Right lung (tissue), 10 donors: ENCODE measurements around the gene POU4F1. TPM values are rescaled to one million over a fixed set of nuclear protein-coding genes. Genes with fewer than 3 reads are reported as not detected.
"Not testable (repeated sequence)": the region's sequence is repeated elsewhere in the genome, so short reads cannot be mapped to it uniquely, and the experiment has no call there.

ENCODE experiments used
- DNase-seq, 2 donors: peaks; one replicate each; pipeline ENCODE4 v3.0.0-alpha.2; 2013
- long read RNA-seq, 8 donors: transcript quantifications; one replicate each; lab custom pipeline, GENCODE V29; 2026
- polyA plus RNA-seq, 5 donors: library from polyadenylated mRNA; unstranded; fragments of 120-200 nt; gene quantifications; one replicate each; pipeline versions ENCODE4 v1.2.1 to v1.2.3, GENCODE V29; 2013; ENCODE audit warnings: inconsistent platforms in 1 of 5, low replicate concordance in 1 of 5; ENCODE audit not compliant: insufficient read length in 5 of 5, insufficient read depth in 1 of 5

The POU4F1 gene
- polyA plus RNA-seq, result under 1 TPM; 0.07 to 0.44 (median 0.15) TPM
- long read RNA-seq, donor 1, result 0 reads
- long read RNA-seq, donor 2, result 0 reads
- long read RNA-seq, donor 3, result 0 reads
- long read RNA-seq, donor 4, result 0 reads
- long read RNA-seq, donor 5, result 0 reads
- long read RNA-seq, donor 6, result 0 reads
- long read RNA-seq, donor 7, result 0 reads
- long read RNA-seq, donor 8, result 0 reads

GRCh38 chr13:78603240-78603957 is at the start of gene POU4F1:
Gene POU4F1, minus strand, starts transcription at chr13:78603552. Its CDS starts 226 bp downstream, at chr13:78603326.
- no peak for DNase-seq

GRCh38 chr13:78652651-78653050 is 49.3 kb upstream of the POU4F1 start:
- no peak for DNase-seq

GRCh38 chr13:78650717-78651083 is 47.3 kb upstream of the POU4F1 start:
- DNase-seq, result no peak

- DNase-seq, result no peak
Observed at GRCh38 chr13:78649997-78650716, 46.8 kb upstream of the POU4F1 start.

GRCh38 chr13:78647109-78647678 is 43.8 kb upstream of the POU4F1 start:
- not testable (repeated sequence) for DNase-seq

- no peak for DNase-seq
Observed at GRCh38 chr13:78638216-78638615, 34.9 kb upstream of the POU4F1 start.

- DNase-seq, result no peak
Observed at GRCh38 chr13:78636495-78636894, 33.1 kb upstream of the POU4F1 start.

GRCh38 chr13:78632996-78633395 is 29.6 kb upstream of the POU4F1 start:
- DNase-seq, result no peak

- no peak for DNase-seq
Observed at GRCh38 chr13:78631077-78631476, 27.7 kb upstream of the POU4F1 start.

- no peak for DNase-seq
Observed at GRCh38 chr13:78630511-78630910, 27.2 kb upstream of the POU4F1 start.

GRCh38 chr13:78625384-78625783 is 22.0 kb upstream of the POU4F1 start:
- DNase-seq, result no peak

- DNase-seq, result no peak
Observed at GRCh38 chr13:78623132-78623531, 19.8 kb upstream of the POU4F1 start.

GRCh38 chr13:78620936-78621470 is 17.7 kb upstream of the POU4F1 start:
- DNase-seq, result no peak

GRCh38 chr13:78618411-78618810 is 15.1 kb upstream of the POU4F1 start:
- no peak for DNase-seq

- DNase-seq, result no peak
Observed at GRCh38 chr13:78611040-78611439, 7.7 kb upstream of the POU4F1 start.

GRCh38 chr13:78610381-78610883 is 7.1 kb upstream of the POU4F1 start:
- no peak for DNase-seq

GRCh38 chr13:78609464-78610205 is 6.3 kb upstream of the POU4F1 start:
- no peak for DNase-seq

- no peak for DNase-seq
Observed at GRCh38 chr13:78608688-78609463, 5.5 kb upstream of the POU4F1 start.

GRCh38 chr13:78608252-78608687 is 4.9 kb upstream of the POU4F1 start:
- DNase-seq, result no peak
